Breast epithelium (tissue), 4 donors: ENCODE data around the gene SRP9. TPM values are rescaled to one million over a fixed set of nuclear protein-coding genes. Genes with fewer than 3 reads are reported as not detected.
"Not testable (repeated sequence)": the region's sequence is repeated elsewhere in the genome, so short reads cannot be mapped to it uniquely, and the experiment has no call there.

Experiments used
- DNase-seq, 2 donors: peaks; one replicate each; pipeline ENCODE4 v3.0.0-alpha.2; 2019; ENCODE audit warnings: low spot score in 2 of 2
- H3K27ac ChIP-seq, 2 donors: fragments of 200-600 bp; sonication (generic) in 1 of 2; one replicate each; pipeline ENCODE4 v1.5.1; 2016 to 2019; ENCODE audit warnings: mild to moderate bottlenecking in 1 of 2
- H3K27me3 ChIP-seq, 2 donors: fragments of 200-600 bp; sonication (generic) in 1 of 2; one replicate each; pipeline versions ENCODE4 v1.5.1 to v1.6.0; 2017 to 2019; ENCODE audit warnings: control low read depth in 1 of 2, mild to moderate bottlenecking in 1 of 2
- H3K36me3 ChIP-seq: fragments of 200-600 bp; one replicate; pipeline ENCODE4 v1.5.1; 2019
- H3K4me1 ChIP-seq, 2 donors: fragments of 200-600 bp; sonication (generic); one replicate each; pipeline ENCODE4 v1.5.1; 2016 to 2019; ENCODE audit warnings: control low read depth in 1 of 2
- H3K4me3 ChIP-seq, 3 donors: fragments of 200-600 bp; sonication (generic); 1 replicate in 2 of 3; 2 replicates in 1 of 3; pipeline ENCODE4 v1.5.1; 2016 to 2019; ENCODE audit warnings: mild to moderate bottlenecking in 3 of 3, moderate library complexity in 2 of 3
- H3K9me3 ChIP-seq, 2 donors: fragments of 200-600 bp; sonication (generic) in 1 of 2; one replicate each; pipeline ENCODE4 v1.5.1; 2016 to 2019; ENCODE audit warnings: control low read depth in 1 of 2
- POLR2A ChIP-seq: fragments of 450-650 bp; IDR thresholded peaks from one replicate; pipeline ENCODE4 v1.6.1; 2016; ENCODE audit warnings: antibody characterized with exemption, mild to moderate bottlenecking, moderate library complexity
- POLR2AphosphoS5 ChIP-seq, 3 donors: sonication (generic); formaldehyde crosslinking; IDR thresholded peaks; one replicate each; pipeline ENCODE4 v1.6.1; 2017; ENCODE audit warnings: antibody characterized with exemption in 3 of 3
- intact Hi-C: fragments of 100-400 bp; cut with DNase I; formaldehyde crosslinking; loops from one replicate; pipeline ENCODE4 v1.15.1; 2023; ENCODE audit warnings: low total_unique reads
- total RNA-seq, 3 donors: library from RNA; depleted of rRNA; stranded (reverse); fragments of >200 nt; gene quantifications; one replicate each; pipeline ENCODE4 v1.1.0, GENCODE V29; 2016
- TF ChIP-seq, protein P1 (sequence below), 3 donors: fragments of 450-650 bp; IDR thresholded peaks; one replicate each; pipeline ENCODE4 v1.5.1; 2016 to 2017; ENCODE audit warnings: antibody characterized with exemption in 3 of 3, mild to moderate bottlenecking in 3 of 3, moderate library complexity in 3 of 3

Gene SRP9
- total RNA-seq, 3 donors from 2014 or later = 168 to 251 (median 205) TPM

DNA sequence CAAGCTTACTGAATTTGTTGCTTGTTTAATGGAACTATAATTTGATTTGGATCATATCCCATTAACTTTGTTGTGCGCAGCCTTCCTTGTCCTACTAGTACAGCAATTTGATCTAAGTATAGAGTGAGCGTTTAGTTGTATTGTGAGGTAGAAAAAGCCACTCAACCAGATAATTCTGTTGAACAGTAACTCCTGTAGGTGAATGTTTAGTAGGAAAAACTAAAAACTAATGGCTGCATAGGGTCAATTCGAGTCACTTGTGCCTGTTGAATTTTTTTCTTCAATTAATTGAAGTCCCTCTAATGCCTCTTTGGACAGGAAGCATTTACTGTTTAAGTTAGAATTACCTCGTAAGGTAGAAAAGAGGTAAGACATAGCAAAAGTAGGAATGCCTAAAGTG lies 17.3 kb downstream of the SRP9 start:
- DNase-seq = no peak
- Histone ChIP-seq H3K4me3 (no peak overlapping the region), H3K4me1 (no peaks in the 10 kb centered on the region), H3K36me3 (no peaks in the 10 kb centered on the region), H3K27me3 (no peaks in the 10 kb centered on the region), H3K27ac (no peak overlapping the region), H3K9me3 (no peaks in the 10 kb centered on the region)
- TF ChIP-seq POLR2A (no peak), POLR2AphosphoS5 (IDR thresholded peaks at IDR 0.05) (no peak)
- TF ChIP-seq, protein P1, sequence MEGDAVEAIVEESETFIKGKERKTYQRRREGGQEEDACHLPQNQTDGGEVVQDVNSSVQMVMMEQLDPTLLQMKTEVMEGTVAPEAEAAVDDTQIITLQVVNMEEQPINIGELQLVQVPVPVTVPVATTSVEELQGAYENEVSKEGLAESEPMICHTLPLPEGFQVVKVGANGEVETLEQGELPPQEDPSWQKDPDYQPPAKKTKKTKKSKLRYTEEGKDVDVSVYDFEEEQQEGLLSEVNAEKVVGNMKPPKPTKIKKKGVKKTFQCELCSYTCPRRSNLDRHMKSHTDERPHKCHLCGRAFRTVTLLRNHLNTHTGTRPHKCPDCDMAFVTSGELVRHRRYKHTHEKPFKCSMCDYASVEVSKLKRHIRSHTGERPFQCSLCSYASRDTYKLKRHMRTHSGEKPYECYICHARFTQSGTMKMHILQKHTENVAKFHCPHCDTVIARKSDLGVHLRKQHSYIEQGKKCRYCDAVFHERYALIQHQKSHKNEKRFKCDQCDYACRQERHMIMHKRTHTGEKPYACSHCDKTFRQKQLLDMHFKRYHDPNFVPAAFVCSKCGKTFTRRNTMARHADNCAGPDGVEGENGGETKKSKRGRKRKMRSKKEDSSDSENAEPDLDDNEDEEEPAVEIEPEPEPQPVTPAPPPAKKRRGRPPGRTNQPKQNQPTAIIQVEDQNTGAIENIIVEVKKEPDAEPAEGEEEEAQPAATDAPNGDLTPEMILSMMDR (IDR thresholded peaks at IDR 0.05) = no peak
- intact Hi-C loops = no loop called here

DNA sequence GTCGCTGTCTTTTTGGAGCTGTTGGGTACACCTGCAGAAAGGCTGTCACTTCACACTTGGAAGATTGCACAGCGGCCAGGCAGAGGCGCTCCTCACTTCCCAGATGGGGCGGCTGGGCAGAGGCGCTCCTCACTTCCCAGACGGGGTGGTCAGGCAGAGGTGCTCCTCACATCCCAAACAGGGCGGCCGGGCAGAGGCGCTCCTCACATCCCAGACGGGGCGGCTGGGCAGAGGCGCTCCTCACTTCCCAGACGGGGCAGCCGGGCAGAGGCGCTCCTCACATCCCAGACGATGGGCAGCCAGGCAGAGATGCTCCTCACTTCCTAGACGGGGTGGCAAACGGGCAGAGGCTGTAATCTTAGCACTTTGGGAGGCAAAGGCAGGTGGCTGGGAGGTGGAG lies 18.5 kb downstream of the SRP9 start:
- intact Hi-C loops, DNase-seq, H3K27ac ChIP-seq, H3K36me3 ChIP-seq, H3K27me3 ChIP-seq, H3K4me1 ChIP-seq, H3K9me3 ChIP-seq, H3K4me3 ChIP-seq: not testable (repeated sequence)

DNA sequence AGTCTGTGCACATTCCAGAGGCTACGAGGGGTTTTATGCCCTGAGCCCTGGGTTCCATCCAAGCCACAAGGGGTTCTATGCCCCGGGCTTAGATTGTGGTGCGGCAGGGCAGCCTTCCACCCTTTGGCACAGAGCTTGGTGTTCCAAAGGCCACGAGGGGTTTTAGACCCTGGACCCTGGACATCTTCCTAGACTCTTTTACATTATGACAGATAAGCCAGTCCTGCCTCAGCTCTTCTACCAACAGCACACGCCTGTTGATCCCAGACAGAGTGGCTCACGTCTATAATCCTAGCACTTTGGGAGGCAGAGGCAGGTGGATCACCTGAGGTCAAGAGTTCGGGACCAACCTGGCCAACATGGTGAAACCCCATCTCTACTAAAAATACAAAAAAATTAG lies 23.5 kb downstream of the SRP9 start:
- intact Hi-C loops, H3K36me3 ChIP-seq, H3K27ac ChIP-seq, H3K4me1 ChIP-seq, H3K27me3 ChIP-seq, H3K9me3 ChIP-seq, DNase-seq, H3K4me3 ChIP-seq: not testable (repeated sequence)

DNA sequence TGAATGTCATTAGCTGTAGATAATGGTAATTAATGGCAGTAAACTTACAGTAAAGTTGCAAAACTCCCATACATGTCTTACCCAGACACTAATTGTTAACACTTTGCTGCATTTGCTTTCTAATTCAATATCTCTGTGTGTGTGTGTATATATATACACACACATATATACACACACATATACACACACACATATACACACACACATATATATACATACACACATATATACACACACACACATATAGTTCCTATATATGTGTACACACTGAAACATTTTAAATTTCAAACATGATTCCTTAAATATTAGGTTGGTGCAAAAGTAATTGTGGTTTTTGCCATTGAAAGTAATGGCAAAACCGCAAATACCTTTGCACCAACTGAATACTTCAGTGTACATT lies 28.6 kb downstream of the SRP9 start:
- H3K9me3 ChIP-seq = no peaks in the 10 kb centered on the region
- H3K27ac ChIP-seq = no peak overlapping the region
- no peaks in the 10 kb centered on the region for H3K36me3 ChIP-seq
- intact Hi-C loops = no loop called here
- DNase-seq = no peak
- TF ChIP-seq, protein P1 (IDR thresholded peaks at IDR 0.05) = no peak
- TF ChIP-seq POLR2AphosphoS5 (IDR thresholded peaks at IDR 0.05) (no peak), POLR2A (no peak)
- no peak overlapping the region for H3K4me3 ChIP-seq
- H3K4me1 ChIP-seq = peaks cover 2% of the 10 kb centered on the region in 2 donors
- no peaks in the 10 kb centered on the region for H3K27me3 ChIP-seq

DNA sequence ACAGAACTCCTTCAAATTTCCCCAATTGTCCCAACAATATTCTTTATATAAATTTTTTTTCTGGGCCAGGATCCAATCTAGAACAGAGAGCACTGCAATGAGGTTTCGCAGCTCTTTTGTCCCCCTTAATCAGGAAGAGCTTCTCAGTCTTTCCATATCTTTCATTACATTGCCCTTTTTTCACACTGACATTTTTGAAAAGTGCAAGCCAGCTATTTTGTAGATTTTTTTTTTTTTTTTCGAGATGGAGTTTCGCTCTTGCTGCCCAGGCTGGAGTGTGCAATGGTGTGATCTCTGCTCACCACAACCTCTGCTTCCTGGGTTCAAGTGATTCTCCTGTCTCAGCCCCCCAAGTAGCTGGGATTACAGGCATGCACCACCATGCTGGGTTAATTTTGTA lies 29.1 kb downstream of the SRP9 start:
- H3K27ac ChIP-seq, H3K27me3 ChIP-seq, H3K4me1 ChIP-seq, H3K4me3 ChIP-seq, H3K36me3 ChIP-seq, intact Hi-C loops, H3K9me3 ChIP-seq, DNase-seq: not testable (repeated sequence)

DNA sequence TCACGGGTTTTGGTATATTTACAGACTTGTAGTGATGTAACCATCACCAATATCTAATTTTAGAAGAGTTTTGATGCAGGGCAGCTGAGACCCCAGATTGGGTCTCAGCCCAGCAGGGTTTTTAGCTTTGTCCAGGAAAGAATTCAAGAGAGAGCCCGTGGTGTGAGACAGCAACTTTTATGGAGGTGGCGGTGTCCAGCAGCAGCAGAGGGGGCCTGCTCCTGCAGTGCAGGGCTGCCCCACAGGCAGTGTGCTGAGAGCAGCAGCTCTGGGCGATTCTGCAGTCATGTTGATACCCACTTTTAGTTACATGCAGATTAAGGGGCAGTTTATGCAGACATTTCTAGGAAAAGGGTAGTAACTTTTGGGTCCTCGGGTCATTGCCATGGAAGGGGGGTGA lies 30.5 kb downstream of the SRP9 start:
- no peaks in the 10 kb centered on the region for H3K27me3 ChIP-seq
- intact Hi-C loops = loop anchor here (2.0 kb wide), 1 partner anchor 37 kb away; no protein-coding TSS in a partner anchor

More for the DNA sequence above, 30.5 kb downstream of the SRP9 start:
- Histone ChIP-seq H3K36me3 (no peaks in the 10 kb centered on the region), H3K27ac (no peak overlapping the region), H3K4me1 (peaks cover 6 to 10% of the 10 kb centered on the region in 2 donors), H3K4me3 (no peak overlapping the region), H3K9me3 (no peaks in the 10 kb centered on the region)
- TF ChIP-seq, protein P1 (IDR thresholded peaks at IDR 0.05) = no peak
- TF ChIP-seq POLR2A = no peak
- TF ChIP-seq POLR2AphosphoS5 (IDR thresholded peaks at IDR 0.05) = no peak
- DNase-seq = no peak
